GM21576 (cell line): ENCODE measurements around the gene SMTN.
"Not testable (repeated sequence)": the region's sequence is repeated elsewhere in the genome, so short reads cannot be mapped to it uniquely, and the experiment has no call there.

Experiments used
- ATAC-seq: cut with Tn5 transposase; IDR thresholded peaks from one replicate; pipeline ENCODE4 v1.9.1; 2021; ENCODE audit warnings: mild to moderate bottlenecking, moderate library complexity; ENCODE audit not compliant: unreplicated experiment

Gene SMTN

DNA sequence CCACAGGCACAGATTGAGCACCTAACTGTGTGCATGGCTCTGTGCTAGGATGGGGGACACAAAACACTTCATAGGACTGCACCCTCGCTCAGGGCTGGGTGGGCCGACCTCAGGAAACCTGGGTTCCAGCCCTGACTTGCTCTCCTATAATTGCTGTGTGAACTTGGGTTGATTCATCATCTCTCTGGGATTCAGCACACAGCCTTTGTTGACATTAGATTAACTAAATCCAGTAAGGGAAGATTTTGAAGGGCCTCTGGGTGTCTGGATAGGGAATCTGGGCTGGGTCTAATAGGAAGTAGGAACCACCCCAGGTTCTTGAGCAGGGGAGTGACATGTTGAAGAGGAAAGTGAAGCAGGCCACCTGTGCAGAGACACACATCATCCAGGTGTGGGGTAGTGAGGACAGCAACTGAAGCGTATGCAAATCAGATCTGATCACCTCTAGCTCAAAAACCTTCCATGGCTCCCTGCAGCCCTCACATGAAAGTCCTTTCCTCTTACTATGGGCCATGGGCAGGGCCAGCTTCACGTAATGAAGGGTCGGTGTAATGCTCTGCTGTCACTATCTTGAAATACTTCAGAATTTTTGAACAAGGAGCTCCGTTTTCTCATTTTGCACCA is 11.3 kb upstream of the SMTN start:
- not testable (repeated sequence) for ATAC-seq

DNA sequence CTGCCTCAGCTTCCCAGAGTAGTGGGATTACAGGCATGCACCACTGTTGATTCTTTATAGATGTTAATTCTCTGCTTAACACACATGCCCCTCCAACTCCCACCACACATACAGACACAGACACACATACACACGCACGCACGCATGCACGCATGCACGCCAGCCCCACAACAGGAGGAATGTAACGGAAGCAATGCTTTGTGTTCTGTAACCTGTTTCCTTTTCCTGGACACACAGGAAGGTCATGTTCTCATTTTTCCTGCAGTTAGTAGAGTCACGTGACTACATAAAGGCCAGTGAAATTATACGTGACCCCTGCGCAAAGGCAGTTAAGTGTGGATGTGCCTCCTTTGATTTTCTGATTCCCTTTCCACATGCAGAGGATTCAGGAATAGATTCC is 8.0 kb upstream of the SMTN start:
- not testable (repeated sequence) for ATAC-seq

DNA sequence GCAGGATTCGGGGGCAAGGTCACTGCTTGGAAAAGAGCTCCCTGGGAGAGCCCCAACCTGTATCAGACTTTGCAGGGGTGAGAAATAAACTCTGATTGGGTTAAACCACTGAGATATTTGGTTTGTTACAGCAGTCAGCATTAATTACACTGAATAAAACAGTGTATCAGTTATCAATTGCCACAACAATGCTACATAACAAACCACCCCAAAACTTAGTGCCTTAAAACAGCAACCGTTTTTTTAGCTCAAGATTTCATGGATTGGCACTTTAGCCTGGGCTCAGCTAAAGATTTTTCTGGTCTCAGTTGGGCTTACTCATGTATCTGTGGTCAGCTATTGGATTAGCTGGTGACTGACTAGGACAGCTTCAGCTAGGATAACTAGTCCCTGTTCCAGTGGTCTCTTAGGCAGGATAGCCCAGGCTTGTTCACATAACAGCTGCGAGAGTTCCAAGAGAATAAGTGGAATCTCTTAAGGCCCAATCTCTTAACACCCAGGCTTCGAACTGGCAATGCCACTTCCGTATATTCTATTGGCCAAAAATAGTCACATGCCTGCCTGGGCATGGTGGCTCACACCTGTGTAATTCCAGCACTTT is 7.5 kb upstream of the SMTN start:
- ATAC-seq: not testable (repeated sequence)

DNA sequence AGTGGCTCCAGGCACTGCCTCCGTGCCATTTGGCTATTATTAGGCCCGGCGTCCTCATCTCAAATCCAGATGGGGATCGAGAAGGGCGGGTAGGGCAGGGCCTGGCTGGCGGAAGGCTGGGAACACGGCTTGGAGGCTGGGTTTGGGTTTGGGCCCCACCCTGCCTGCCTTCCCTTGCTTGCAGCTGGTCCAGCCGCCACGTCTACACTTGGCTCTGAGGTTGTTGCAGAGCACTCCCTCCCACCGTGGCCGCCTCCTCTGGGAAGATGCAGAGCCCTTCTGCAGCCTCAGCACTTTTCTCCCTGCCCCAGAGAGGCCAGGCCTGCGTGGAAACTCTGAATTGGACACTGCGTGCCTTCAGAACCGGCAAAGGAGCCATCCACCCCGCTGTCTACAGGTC is 5.2 kb upstream of the SMTN start:
- no peak for ATAC-seq

DNA sequence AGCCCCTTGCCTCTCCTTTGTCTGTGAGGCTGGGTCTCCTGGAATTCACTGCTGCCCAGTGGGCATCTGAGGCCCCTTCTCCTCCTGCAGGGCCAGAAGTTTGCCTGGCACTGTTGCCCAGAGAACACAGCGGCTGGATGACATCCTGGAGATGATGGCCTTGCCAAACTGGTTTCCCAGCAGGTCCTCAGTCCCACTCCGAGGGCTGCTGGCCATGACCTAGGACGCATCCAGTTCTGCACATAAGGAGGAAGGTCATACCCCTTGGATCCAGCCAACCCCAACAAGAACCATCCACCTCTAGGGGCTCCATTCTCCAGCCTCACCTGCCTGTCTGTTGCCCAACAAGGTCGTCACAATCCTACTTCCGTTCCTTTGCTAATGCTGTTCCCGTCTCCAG is 3.4 kb upstream of the SMTN start:
- no peak for ATAC-seq

DNA sequence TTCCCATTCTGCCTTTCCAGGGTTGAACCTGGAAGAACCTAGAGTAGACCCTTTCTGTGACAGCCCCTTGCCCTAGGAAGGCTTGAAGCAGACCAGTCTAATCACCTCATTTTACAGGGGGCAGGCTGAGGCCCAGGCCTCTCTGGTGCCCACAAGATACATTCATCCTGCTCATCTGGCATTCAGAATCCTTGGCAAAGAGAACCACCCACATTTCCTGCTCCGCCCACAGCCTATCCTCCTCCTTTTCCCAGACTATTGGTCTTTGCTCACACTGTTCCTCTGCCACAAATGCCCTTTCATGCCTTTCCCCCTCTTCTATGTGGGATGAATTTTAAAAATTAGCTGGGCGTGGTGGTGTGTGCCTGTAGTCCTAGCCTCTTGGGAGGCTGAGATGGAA is 2.7 kb upstream of the SMTN start:
- ATAC-seq: not testable (repeated sequence)

DNA sequence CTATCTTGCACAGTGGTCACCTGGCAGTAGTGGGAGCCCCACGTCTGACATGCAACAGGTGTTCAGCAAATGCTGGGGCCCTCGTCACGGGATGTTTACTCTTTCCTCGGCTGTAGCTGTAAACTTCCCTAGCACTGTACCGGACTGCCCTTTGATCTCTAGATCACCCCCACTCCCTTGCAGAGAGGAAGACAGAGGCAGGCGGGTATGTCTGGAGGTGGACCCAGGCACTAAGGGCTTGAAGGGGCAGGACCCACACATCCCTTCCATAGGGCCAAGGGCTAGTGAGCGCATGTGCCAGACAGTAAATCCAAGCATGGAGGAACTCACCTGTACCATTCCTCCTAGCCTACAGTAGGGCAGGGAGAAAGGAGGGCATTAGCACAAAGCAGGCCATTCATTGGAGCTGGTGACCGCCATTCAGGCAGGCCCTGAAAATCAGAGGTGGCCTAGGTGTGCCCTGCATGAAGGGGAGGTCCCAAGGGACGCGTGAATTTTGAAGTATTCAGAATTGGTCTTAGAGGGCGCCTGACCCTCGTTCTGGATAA is 1.9 kb upstream of the SMTN start:
- ATAC-seq: no peak

DNA sequence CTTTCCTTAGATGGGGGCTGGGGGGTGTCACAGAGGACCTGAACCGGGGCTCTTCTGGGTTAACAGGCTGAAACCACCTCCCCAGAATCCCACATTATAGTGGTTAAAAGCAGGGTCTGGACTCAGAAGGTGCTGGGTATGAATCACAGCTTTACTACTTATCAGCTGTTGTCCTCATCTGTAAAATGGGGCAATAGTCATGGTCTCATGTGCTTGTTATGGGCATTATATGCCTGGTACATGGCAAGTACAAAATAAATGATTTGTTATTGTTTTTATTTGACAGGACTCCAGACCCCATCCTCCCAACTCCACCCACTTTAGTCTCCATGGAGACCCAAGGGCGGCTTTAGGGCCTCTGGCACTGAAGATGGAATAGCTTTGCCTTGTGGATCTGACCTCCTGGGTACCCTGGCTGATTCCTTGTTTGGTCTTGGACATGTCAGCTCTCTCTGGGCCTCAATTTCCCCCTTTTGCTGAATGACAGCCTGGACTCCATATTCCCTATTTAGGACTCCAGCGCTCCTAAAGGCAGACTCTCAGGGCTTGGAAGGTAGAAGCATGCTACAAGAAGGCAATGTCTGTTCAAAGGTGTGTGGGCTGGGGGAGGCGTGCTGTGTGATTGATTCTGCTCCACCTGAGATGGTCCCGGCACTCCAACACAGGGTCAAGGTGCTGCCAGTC is 812 bp upstream of the SMTN start:
- no peak for ATAC-seq

DNA sequence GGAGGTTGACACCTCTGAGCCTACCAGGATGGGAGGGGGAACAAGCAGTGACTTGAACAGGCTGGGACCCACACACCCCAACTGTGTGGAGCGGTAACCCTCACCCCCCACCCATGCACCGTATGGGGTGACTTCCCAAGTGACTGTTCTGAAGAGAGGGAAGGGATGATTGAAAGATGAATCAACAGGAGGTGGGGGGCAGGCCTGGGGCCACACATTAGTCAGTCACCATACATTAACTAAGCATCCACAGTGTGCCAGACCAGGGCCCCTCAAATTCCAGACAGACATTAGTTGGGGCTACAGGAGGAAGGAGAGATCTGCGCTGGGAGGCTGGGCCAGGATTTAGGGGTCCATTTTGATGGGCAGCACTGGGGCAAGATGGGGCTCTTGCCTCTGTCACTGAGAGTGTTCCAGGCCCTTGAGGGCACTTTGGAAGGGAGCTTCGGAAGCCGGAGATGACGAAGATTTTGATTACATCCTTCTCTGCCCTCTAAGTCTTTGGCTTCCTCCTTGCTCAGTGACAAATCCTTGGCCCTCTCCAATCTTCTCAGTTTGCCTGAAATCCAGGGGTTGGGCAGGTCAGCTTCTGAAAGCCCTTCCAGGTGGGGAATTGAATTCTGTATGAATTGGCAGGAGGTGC is 966 bp downstream of the SMTN start:
- no peak for ATAC-seq

DNA sequence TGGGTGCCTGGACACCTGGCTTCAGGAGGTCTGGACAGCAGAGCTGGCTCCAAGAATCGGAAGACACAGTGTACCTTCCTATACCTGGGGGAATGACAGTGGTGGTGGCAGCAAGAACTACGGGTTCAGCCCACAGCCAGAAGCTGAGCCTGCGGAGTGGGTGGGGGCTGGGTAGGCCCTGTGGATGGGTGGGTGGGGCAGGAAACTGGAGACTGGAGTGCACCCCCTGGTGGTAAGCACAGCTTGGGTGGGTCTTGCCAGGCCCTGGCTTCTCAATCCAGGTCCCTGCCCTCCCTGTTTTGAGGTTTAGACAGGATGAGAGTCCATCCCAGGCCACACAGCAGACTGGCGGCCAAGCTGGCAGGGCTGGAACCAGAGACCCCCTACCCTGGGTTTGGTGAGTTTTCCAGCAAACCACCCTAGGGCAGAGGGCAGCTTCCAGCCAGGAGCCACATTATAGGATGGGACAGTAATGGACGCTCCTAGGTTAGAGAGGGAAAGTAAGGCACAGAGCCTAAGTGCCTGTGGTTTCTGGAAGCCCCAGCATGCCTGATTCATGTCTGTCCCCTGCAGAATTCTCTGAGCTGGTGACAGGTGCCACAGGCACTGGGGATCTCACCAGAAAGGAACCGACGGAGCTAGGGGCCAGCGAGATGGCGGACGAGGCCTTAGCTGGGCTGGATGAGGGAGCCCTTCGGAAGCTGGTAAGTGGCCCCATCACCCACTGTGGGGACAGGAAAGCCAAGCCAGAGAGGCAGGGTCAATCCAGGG is 1.7 kb downstream of the SMTN start:
- no peak for ATAC-seq

DNA sequence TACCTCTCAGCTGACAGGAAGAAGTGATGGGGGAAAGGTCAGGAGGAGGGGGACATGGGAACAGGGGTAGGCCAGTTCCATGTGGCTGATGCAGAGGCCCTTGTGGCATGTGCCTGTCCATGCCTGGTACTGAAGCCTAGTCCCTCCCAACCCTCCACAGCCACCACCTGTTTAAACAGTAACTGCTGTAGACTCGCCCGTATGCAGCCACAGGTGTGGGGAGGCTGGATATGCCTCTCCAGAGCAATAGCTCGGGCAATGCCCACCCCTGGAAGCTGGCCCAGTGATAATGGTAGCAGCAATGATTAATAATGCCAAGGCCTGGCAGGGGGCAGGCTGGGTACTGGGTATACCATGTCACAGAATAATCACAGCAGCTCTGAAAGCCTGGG is 2.3 kb downstream of the SMTN start:
- no peak for ATAC-seq

DNA sequence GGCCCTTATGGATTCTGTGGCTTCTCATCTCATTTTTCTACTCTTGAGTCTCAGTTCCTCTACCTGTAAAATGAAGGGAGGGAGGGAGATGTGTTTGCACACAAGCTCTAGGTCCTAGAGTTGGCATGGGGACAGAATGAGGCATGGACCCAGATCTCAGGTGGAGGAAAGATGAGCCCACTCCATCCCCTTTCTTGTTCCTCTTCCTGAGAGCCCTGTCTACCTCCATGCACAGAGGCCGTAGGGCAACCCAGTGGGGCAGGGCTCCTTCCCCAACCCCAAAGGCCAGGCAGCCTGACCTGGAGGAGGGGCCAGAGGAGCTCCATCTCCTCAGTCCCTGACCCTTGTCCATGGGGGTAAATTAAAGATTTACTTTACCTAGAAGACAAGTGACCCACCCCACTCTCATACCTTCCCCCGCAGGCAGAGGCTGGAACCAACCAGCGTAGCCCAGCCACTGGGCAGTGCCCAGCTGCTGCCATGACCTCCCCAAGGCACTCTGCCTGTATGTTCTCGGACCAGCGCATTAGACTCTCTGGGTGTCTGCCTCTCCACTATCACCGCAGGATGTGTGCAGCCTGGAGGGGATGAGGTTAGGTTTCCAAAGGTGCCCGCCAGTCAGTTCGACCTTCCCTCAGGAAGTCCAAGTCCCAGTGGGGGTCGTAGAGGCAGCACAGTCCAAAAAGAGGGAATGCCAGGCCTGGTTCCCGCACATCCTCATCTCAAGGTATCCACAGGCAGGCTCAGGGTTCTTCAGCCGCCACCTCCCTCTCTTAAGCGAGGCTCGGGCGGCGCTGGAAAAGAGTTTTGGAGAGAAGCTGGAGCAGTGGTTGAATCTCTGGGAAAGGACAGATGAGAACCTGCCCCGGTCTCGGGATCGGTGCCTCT is 3.0 kb downstream of the SMTN start:
- ATAC-seq: peak; percentile 2

DNA sequence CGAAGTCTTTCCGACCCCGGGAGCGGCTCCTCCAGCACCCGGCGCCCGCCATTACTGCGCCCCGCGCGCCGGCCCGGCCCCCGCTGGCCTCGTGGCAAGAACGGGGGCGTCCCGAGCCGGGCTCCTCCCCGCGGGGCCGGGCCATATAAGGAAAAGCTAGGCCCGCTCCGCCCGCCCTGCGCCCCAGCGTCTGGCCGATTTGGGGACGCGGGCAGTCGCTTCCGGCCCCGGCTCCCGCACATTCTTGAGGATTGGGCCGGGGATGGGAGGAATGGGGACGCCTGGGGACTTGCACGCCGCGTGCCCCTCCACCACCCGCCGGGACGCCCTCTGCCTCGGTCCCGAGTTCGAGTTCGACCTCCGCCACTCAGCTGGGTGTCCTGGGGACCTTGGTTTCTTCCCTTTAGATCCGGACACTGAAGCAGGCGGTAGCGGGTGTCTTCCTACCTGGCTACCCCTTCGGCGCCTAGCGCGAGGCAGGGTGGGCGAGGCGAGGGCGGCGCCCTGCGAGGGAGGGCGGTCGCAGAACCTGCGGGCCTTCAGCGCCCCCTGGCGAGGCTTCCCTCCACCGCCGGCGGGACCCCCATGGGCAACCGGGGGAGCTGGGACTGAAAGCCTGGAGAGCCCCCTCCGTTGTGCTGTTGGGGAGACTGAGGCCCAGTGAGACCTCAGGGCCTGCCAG is 3.8 kb downstream of the SMTN start:
- peak; percentile 48 for ATAC-seq

DNA sequence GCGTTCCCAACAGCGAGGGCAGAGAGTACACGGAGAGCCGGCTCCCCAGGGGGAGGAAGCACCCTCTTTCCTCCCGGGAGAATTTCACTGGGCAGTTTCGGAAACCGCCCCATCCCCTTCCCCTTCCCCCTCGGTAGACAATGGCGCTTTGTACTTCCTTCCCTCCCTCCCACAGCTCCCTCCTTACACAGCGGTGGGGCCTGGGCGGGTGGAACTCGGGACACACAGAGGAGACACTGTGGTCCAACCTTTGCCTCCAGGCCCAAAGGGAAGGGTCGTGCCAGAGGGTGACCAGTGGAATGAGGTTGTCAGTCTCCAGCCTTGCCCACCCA is 4.3 kb downstream of the SMTN start:
- ATAC-seq: no peak

DNA sequence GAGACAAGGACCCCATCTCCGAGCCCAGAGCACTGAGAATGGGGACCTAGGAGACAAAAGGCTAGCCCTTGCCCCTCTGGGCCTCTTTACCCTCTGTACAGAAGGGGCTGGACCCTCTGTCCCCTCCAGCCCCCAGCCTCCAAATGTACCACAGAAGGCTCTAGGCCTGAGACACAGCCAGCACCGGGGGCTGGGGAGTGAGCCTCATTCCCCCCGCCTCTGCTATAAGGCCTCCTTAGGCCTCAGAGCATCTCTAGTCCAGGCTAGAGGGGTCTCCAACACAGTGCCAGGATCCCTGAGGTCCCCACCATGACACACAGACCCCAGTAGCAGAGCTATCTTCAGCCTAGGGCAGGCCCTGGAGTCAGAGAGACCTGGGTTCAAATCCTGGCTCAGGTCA is 4.8 kb downstream of the SMTN start:
- ATAC-seq: no peak

DNA sequence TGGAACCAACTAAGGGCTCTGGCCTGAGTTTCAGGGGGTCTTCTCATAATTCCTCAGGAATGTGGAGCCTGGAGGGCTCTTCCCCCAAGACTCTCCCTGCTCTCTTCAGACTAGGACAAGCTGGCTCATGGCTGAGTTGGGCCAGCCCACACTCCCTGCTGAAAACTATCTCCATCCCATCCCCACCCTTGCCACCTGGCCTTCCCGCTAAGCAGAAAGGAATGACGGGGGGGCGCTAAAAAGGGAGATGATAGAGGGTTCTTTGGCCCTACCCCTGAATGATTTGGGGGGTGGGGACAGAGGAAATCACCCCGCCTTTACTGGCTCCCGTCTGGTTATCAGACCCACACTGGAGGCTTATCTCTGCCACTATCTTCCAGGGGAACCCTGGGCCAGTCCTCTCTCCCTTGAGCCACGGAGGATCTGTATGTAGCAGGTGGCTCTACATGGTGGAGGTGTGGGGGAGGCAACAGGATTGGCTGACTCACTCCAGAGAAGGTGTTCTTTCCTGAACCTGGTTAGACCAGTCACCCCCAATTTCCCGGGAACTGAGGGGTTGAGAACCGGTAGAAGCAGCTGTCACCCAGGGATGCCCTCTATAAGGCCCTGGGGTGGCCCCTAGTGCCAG is 5.7 kb downstream of the SMTN start:
- no peak for ATAC-seq

DNA sequence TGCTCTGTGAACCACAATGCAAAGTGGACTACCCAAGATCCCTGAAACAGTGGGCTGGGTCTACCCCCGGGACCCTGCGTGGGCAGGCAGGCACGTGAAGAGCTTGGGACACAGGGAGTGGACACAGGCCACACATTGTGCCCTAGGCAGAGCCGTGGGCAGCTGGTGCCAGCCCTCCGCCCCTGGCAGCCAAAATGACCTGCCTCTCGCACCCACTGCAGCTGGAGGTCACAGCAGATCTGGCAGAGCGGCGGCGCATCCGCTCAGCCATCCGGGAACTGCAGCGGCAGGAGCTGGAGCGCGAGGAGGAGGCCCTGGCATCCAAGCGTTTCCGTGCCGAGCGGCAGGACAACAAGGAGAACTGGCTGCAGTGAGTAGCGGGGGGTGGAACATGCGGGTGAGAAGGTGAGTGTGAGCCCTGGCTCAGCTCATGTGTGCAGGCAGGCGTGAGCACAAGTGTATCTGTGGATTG is 6.7 kb downstream of the SMTN start:
- no peak for ATAC-seq

DNA sequence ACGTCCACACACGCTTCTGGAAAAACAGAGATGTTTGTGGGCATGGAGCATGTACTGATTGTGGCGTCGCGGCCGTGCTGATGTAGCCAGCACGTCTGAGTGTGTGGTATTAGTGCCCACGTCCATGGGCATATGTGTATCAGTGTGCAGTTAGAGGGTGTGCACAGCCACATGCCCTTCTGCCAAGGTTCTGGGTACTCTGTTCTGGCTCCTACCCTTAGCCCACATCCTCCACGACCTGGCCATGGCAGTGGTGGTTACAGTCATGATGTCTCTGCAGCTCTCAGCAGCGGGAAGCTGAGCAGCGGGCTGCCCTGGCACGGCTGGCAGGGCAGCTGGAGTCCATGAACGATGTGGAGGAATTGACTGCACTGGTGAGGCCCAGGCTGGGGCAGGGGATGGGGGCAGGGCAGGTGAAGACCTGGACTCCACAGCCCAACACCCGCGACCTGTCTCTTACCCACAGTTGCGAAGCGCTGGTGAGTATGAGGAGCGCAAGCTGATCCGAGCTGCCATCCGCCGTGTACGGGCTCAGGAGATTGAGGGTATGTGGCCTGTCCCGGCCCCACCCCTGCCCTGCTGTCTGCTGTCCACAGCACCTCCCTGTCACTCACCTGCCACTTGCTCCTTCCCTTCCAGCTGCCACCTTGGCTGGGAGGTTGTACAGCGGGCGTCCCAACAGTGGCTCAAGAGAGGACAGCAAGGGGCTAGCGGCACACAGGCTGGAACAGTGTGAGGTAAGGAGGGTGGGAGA is 7.3 kb downstream of the SMTN start:
- ATAC-seq: no peak
